Testis (tissue), 3 donors: ENCODE data around the gene PLA2G2A. TPM values are rescaled to one million over a fixed set of nuclear protein-coding genes. Genes with fewer than 3 reads are reported as not detected.

Source experiments
- DNase-seq: peaks from one replicate; pipeline ENCODE4 v3.0.0-alpha.2; 2019
- H3K27ac ChIP-seq, 2 donors: fragments of 200-600 bp; sonication (generic); one replicate each; pipeline ENCODE4 v1.5.1; 2019
- H3K27me3 ChIP-seq: fragments of 200-600 bp; sonication (generic); one replicate; pipeline ENCODE4 v1.5.1; 2019
- H3K36me3 ChIP-seq: fragments of 200-600 bp; sonication (generic); one replicate; pipeline ENCODE4 v1.5.1; 2017; ENCODE audit warnings: low read depth; ENCODE audit errors: missing control alignments
- H3K4me1 ChIP-seq: fragments of 200-600 bp; sonication (generic); one replicate; pipeline ENCODE4 v1.5.1; 2019
- H3K4me3 ChIP-seq, 2 donors: fragments of 200-600 bp; sonication (generic); one replicate each; pipeline ENCODE4 v1.5.1; 2017 to 2019
- H3K9me3 ChIP-seq: fragments of 200-600 bp; sonication (generic); one replicate; pipeline ENCODE4 v1.5.1; 2017
- POLR2A ChIP-seq: fragments of 450-650 bp; IDR thresholded peaks from one replicate; pipeline ENCODE4 v1.6.1; 2017; ENCODE audit warnings: antibody characterized with exemption, mild to moderate bottlenecking, moderate library complexity
- WGBS, 2 donors: methylation state at CpG; one replicate each; pipeline ENCODE4 v1.1.5; 2018; 5-methylcytosine and 5-hydroxymethylcytosine counted together
- intact Hi-C: fragments of 100-400 bp; cut with DNase I; formaldehyde crosslinking; loops from one replicate; pipeline ENCODE4 v1.15.1; 2023; ENCODE audit warnings: low total_unique reads
- polyA plus RNA-seq: library from polyadenylated mRNA; stranded (reverse); fragments of 350-450 nt; fragmentation: Illumina TruSeq; extraction: RNeasy Lipid Tissue Mini Kit (QIAGEN cat#74804); gene quantifications from one replicate; pipeline ENCODE4 v1.2.3, GENCODE V29; 2014; ENCODE audit warnings: low read depth, low replicate concordance; ENCODE audit not compliant: insufficient read depth
- total RNA-seq, 2 donors: library from RNA; depleted of rRNA; stranded (reverse); fragments of >200 nt; gene quantifications; one replicate each; pipeline ENCODE4 v1.2.3, GENCODE V29; 2016
- TF ChIP-seq, protein P1 (sequence below), 3 experiments: fragments of 450-650 bp in 2 of 3; fragments of 200-600 bp in 1 of 3; sonication (generic) in 1 of 3; IDR thresholded peaks; one replicate each; pipeline ENCODE4 v1.5.1; 2016 to 2019; ENCODE audit warnings: antibody characterized with exemption in 3 of 3, mild to moderate bottlenecking in 2 of 3, moderate library complexity in 1 of 3

PLA2G2A gene
- total and polyA plus RNA-seq, 3 donors from 2014 or later, result 7.1 to 60.8 (median 8.3) TPM

DNA sequence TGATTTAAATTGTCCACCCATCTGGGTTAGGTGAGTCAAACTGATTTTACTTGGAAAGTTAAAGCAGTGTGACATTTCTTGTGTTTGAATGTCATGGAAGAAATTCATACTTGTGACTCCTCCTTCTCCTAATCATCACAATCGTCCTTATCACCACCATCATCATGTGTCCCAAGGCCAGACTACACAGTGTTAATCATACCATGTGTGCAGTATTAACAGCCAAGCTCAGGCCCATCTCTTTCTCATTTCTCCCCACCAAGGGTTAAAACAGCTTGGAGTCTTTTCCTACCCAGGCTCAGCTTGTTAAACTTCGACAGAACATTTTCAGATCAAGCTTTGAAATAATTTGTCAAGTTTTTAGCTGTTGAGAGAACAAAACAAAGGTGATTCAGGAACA is 33.5 kb downstream of the PLA2G2A start:
- H3K27ac ChIP-seq, result no peak overlapping the region
- H3K9me3 ChIP-seq, result no peaks in the 10 kb centered on the region
- intact Hi-C loops, result no loop called here
- H3K27me3 ChIP-seq, result no peaks in the 10 kb centered on the region
- H3K4me3 ChIP-seq, result no peak overlapping the region
- no peak for TF ChIP-seq POLR2A
- TF ChIP-seq, protein P1, sequence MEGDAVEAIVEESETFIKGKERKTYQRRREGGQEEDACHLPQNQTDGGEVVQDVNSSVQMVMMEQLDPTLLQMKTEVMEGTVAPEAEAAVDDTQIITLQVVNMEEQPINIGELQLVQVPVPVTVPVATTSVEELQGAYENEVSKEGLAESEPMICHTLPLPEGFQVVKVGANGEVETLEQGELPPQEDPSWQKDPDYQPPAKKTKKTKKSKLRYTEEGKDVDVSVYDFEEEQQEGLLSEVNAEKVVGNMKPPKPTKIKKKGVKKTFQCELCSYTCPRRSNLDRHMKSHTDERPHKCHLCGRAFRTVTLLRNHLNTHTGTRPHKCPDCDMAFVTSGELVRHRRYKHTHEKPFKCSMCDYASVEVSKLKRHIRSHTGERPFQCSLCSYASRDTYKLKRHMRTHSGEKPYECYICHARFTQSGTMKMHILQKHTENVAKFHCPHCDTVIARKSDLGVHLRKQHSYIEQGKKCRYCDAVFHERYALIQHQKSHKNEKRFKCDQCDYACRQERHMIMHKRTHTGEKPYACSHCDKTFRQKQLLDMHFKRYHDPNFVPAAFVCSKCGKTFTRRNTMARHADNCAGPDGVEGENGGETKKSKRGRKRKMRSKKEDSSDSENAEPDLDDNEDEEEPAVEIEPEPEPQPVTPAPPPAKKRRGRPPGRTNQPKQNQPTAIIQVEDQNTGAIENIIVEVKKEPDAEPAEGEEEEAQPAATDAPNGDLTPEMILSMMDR (IDR thresholded peaks at IDR 0.05), result no peak
- no peaks in the 10 kb centered on the region for H3K36me3 ChIP-seq
- DNase-seq, result no peak
- peaks cover 4% of the 10 kb centered on the region for H3K4me1 ChIP-seq
- 37 to 42% methylated on average over 2 of the region's 2 CpGs for WGBS, 2 donors

DNA sequence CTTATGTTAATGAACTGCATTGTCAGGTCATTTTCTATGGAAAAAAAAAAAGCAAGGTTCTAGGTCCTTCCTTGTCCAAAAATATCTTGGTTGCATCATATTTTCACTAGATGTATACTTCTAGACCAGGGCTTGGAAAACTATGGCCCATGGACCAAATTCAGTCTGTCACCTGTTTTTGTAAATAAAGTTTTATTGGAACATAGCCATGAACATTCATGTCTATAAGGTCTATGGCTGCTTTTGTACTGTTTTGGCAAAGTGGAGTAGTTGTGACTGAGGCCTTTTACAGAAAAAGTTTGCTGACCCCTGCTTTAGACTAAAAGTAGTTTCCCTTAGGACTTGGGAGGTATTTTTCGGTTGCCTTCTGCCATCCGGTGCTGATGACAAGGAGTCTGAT is 36.8 kb downstream of the PLA2G2A start:
- no peak overlapping the region for H3K4me3 ChIP-seq
- H3K27me3 ChIP-seq, result no peaks in the 10 kb centered on the region
- H3K27ac ChIP-seq, result no peak overlapping the region
- H3K36me3 ChIP-seq, result no peaks in the 10 kb centered on the region
- H3K4me1 ChIP-seq, result peaks cover 4% of the 10 kb centered on the region
- H3K9me3 ChIP-seq, result no peaks in the 10 kb centered on the region
- intact Hi-C loops, result no loop called here
- no peak for DNase-seq
- TF ChIP-seq, protein P1 (IDR thresholded peaks at IDR 0.05), result no peak
- TF ChIP-seq POLR2A, result no peak
- 57 to 89% methylated on average over 2 of the region's 2 CpGs for WGBS, 2 donors

DNA sequence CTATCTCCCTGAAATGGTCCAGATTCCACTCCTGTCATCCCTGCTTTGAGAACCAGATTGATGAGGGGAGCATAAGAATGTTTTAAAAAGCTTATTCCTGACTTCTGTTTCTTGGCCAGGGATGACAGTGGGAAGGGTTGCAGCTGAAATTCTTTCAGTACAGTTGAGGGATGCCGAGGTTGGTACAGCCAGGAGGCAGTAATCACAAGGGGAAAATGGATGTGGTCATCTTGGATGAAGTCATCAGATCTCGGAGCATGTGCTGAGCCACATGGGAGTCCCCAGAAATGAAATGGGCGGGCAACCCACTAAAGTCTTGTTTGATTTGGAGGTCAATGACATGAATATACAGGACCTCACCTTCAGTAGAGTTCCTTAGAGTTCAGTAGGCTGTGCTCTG is 37.3 kb downstream of the PLA2G2A start:
- H3K27me3 ChIP-seq, result no peaks in the 10 kb centered on the region
- H3K36me3 ChIP-seq, result no peaks in the 10 kb centered on the region
- intact Hi-C loops, result no loop called here
- DNase-seq, result no peak
- H3K9me3 ChIP-seq, result no peaks in the 10 kb centered on the region
- H3K4me3 ChIP-seq, result no peak overlapping the region
- no peak overlapping the region for H3K27ac ChIP-seq
- peaks cover 3% of the 10 kb centered on the region for H3K4me1 ChIP-seq
- no peak for TF ChIP-seq POLR2A
- TF ChIP-seq, protein P1 (IDR thresholded peaks at IDR 0.05), result no peak
- WGBS, 2 donors, result 77 to 80% methylated on average over 3 of the region's 3 CpGs

DNA sequence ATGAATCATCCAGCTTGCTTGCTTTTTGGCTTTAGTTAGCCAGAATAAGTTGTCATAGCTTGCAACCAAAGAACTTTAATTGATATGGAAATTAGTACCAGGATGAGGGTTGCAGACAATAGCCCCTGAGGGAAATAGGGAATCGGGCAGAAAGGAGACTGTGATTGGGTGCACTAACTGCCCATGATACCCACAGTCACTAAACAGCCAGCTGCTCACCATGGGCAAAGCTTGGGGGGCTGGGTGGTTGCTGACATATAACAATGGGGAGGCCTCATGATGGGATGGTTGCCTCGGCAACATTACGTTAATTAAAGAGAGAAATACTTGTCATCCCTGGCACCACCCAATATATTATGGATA is 38.2 kb downstream of the PLA2G2A start:
- intact Hi-C loops, result no loop called here
- TF ChIP-seq POLR2A, result no peak
- TF ChIP-seq, protein P1 (IDR thresholded peaks at IDR 0.05), result no peak
- no peaks in the 10 kb centered on the region for H3K4me1 ChIP-seq
- H3K9me3 ChIP-seq, result no peaks in the 10 kb centered on the region
- WGBS, 2 donors, result 95 to 98% methylated on average over 3 of the region's 3 CpGs
- no peaks in the 10 kb centered on the region for H3K36me3 ChIP-seq
- no peak overlapping the region for H3K27ac ChIP-seq
- H3K4me3 ChIP-seq, result no peak overlapping the region
- H3K27me3 ChIP-seq, result no peaks in the 10 kb centered on the region
- DNase-seq, result no peak

DNA sequence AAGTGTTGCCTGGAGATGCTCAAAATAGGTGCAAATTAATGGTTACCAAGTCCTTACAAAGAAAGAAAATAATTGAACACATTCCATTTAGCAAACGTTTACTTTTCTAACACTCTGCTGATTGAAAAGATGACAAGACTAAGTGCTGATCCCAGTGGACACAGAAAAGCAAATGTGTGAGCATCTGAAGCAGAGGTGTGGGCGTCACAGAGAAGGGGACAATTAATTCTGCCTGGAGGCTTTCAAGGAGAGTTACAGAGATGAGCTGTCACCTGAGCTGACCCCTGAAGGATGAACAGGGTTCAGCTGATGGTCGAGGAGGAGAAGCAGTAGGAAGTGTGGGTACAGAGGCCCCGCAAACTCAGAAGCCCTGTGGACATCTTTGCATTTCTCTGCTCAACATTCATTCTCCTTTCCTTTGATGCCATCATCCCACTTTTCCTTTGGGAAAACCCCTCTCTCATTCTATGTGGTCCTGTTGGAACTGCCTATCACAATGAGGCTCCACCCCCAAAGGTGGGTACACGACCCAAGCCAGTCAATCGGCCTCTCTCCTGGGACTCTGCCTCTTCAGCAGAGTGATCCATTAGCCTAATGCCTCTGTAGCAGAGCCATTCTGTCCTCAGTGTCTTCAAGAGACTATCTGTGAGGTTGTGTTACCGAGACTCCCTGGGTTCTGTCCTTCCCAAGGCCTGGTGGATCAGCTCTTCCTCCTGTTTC is 38.8 kb downstream of the PLA2G2A start:
- H3K27ac ChIP-seq, result no peak overlapping the region
- TF ChIP-seq, protein P1 (IDR thresholded peaks at IDR 0.05), result no peak
- TF ChIP-seq POLR2A, result no peak
- no peaks in the 10 kb centered on the region for H3K36me3 ChIP-seq
- 79 to 80% methylated on average over 7 of the region's 7 CpGs for WGBS, 2 donors
- H3K27me3 ChIP-seq, result no peaks in the 10 kb centered on the region
- intact Hi-C loops, result no loop called here
- no peaks in the 10 kb centered on the region for H3K4me1 ChIP-seq
- no peak overlapping the region for H3K4me3 ChIP-seq
- no peaks in the 10 kb centered on the region for H3K9me3 ChIP-seq
- no peak for DNase-seq
